ENCODE data around the gene SLC6A9.

DNA sequence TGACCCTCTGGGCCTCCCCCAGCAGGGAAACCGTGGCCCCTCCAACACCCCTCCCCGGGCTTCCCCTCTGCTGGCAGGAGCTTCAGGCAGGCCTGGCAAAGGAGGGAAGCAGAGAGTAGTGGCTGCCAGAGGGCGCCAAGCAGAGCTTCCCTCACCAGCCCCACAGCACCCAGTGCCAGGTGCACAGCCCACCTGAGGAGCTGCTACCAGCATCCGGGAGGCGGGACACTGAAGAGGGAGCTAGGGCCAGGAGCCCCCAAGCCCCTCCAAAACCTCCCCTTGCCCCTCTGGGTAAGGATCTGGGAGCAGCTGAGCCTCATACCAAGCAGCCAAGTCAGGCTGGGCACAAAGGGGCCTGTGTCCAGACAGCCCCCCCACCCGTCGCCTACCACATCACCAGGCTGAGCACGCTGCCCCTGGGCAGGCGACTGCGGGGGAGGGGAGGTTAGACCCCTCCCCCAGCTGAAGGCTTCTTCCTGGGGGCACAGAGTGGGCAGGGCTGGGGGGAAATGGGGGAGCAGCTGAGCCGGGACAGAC is 20.3 kb downstream of the SLC6A9 start:
- TF ChIP-seq, protein P1, sequence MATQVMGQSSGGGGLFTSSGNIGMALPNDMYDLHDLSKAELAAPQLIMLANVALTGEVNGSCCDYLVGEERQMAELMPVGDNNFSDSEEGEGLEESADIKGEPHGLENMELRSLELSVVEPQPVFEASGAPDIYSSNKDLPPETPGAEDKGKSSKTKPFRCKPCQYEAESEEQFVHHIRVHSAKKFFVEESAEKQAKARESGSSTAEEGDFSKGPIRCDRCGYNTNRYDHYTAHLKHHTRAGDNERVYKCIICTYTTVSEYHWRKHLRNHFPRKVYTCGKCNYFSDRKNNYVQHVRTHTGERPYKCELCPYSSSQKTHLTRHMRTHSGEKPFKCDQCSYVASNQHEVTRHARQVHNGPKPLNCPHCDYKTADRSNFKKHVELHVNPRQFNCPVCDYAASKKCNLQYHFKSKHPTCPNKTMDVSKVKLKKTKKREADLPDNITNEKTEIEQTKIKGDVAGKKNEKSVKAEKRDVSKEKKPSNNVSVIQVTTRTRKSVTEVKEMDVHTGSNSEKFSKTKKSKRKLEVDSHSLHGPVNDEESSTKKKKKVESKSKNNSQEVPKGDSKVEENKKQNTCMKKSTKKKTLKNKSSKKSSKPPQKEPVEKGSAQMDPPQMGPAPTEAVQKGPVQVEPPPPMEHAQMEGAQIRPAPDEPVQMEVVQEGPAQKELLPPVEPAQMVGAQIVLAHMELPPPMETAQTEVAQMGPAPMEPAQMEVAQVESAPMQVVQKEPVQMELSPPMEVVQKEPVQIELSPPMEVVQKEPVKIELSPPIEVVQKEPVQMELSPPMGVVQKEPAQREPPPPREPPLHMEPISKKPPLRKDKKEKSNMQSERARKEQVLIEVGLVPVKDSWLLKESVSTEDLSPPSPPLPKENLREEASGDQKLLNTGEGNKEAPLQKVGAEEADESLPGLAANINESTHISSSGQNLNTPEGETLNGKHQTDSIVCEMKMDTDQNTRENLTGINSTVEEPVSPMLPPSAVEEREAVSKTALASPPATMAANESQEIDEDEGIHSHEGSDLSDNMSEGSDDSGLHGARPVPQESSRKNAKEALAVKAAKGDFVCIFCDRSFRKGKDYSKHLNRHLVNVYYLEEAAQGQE (IDR thresholded peaks at IDR 0.05; ENCODE audit: insufficient read depth in 1 of 2, low read depth in 2 of 2, low read length in 1 of 2): no peak
- TF ChIP-seq, protein P2, sequence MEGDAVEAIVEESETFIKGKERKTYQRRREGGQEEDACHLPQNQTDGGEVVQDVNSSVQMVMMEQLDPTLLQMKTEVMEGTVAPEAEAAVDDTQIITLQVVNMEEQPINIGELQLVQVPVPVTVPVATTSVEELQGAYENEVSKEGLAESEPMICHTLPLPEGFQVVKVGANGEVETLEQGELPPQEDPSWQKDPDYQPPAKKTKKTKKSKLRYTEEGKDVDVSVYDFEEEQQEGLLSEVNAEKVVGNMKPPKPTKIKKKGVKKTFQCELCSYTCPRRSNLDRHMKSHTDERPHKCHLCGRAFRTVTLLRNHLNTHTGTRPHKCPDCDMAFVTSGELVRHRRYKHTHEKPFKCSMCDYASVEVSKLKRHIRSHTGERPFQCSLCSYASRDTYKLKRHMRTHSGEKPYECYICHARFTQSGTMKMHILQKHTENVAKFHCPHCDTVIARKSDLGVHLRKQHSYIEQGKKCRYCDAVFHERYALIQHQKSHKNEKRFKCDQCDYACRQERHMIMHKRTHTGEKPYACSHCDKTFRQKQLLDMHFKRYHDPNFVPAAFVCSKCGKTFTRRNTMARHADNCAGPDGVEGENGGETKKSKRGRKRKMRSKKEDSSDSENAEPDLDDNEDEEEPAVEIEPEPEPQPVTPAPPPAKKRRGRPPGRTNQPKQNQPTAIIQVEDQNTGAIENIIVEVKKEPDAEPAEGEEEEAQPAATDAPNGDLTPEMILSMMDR (IDR thresholded peaks at IDR 0.05): no peak
- no peak for TF ChIP-seq POLR2AphosphoS5 (IDR thresholded peaks at IDR 0.05; ENCODE audit: low read depth, low read length)

Measured in Panc1 (cell line).